ENCODE measurements around the gene DNM3.

GRCh38 chr1:171984262-171984661 is 143.0 kb downstream of the DNM3 start:
- TF ChIP-seq ZFX (CRISPR knock-in tag; IDR thresholded peaks at IDR 0.05) (no peak), POLR2A (conservative IDR thresholded peaks at IDR 0.05) (no peak), ATF2 (CRISPR knock-in tag; IDR thresholded peaks at IDR 0.05) (no peak), JUN (IDR thresholded peaks at IDR 0.05; ENCODE audit: borderline replicate concordance, low read depth, low read length) (no peak), JUN (CRISPR knock-in tag; IDR thresholded peaks at IDR 0.05; ENCODE audit: borderline replicate concordance) (no peak), CTCF (IDR thresholded peaks at IDR 0.05 in 2 of 3, conservative IDR thresholded peaks at IDR 0.05 in 1 of 3; ENCODE audit: insufficient read depth in 2 of 3, low read depth in 1 of 3, low read length in 3 of 3) (no peak), EP300 (IDR thresholded peaks at IDR 0.05; ENCODE audit: low read length) (no peak)
